Uterus (tissue), 4 donors: ENCODE measurements around the gene MTCL1. TPM values are rescaled to one million over a fixed set of nuclear protein-coding genes. Genes with fewer than 3 reads are reported as not detected.

ENCODE experiments used
- DNase-seq, 2 donors: peaks; one replicate each; pipeline ENCODE4 v3.0.0-alpha.2; 2019 to 2020
- H3K27ac ChIP-seq, 2 donors: fragments of 200-600 bp; sonication (generic); 1 replicate in 1 of 2; 2 replicates in 1 of 2; pipeline ENCODE4 v1.5.1; 2016 to 2018
- H3K27me3 ChIP-seq, 2 donors: fragments of 200-600 bp; sonication (generic); one replicate each; pipeline ENCODE4 v1.5.1; 2018 to 2019; ENCODE audit warnings: control low read depth in 1 of 2
- H3K36me3 ChIP-seq, 2 donors: fragments of 200-600 bp; sonication (generic); one replicate each; pipeline ENCODE4 v1.5.1; 2019; ENCODE audit warnings: control low read depth in 1 of 2
- H3K4me1 ChIP-seq, 2 donors: fragments of 200-600 bp; sonication (generic); one replicate each; pipeline ENCODE4 v1.5.1; 2018 to 2019; ENCODE audit warnings: control low read depth in 1 of 2
- H3K4me3 ChIP-seq, 2 donors: fragments of 200-600 bp; sonication (generic); 1 replicate in 1 of 2; 2 replicates in 1 of 2; pipeline ENCODE4 v1.5.1; 2018 to 2019; ENCODE audit warnings: mild to moderate bottlenecking in 1 of 2
- H3K9me3 ChIP-seq, 2 donors: fragments of 200-600 bp; sonication (generic); one replicate each; pipeline ENCODE4 v1.5.1; 2019; ENCODE audit warnings: control low read depth in 1 of 2
- POLR2A ChIP-seq, 2 donors: fragments of 450-650 bp; IDR thresholded peaks; one replicate each; pipeline ENCODE4 v1.6.1; 2016; ENCODE audit warnings: antibody characterized with exemption in 2 of 2, mild to moderate bottlenecking in 1 of 2, moderate library complexity in 1 of 2
- intact Hi-C: fragments of 100-400 bp; cut with DNase I; formaldehyde crosslinking; loops from one replicate; pipeline ENCODE4 v1.15.1; 2023; ENCODE audit warnings: low total_unique reads
- total RNA-seq, 4 donors: library from RNA; depleted of rRNA in 3 of 4; stranded (reverse); fragments of >200 nt in 3 of 4; gene quantifications; one replicate each; pipeline versions ENCODE4 v1.1.0 to v1.2.4, GENCODE V29; 2014 to 2023
- TF ChIP-seq, protein P1 (sequence below), 4 experiments: fragments of 200-600 bp in 2 of 4; fragments of 450-650 bp in 2 of 4; sonication (generic) in 2 of 4; IDR thresholded peaks; one replicate each; pipeline ENCODE4 v1.5.1; 2016 to 2019; ENCODE audit warnings: antibody characterized with exemption in 4 of 4, mild to moderate bottlenecking in 2 of 4, moderate library complexity in 1 of 4
- donor health status: DM: yes; HTN: yes; CAD: no.

Gene MTCL1
- total RNA-seq, 4 donors from 2014 or later = 8.8 to 25.9 (median 11.0) TPM; not detected in 1

DNA sequence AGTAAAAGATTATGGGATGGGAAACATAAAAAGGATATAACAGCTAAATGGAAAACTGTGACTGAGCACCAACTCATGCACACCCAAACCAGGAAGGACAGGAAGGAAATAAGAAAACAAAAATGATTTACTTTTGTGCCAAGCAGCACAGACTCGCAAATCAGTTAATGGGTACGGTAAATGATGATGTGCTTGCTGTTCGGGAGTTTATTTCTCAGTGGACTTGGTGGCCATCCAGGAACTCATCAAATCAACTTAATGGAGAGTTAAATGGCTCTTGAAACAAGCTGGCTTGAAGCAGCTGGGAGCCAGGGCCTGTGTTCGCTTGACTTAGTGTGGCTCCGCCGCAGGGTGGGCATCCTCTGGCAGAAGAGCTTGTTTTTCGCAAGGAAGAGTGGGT, 36.2 kb downstream of the MTCL1 start:
- DNase-seq = no peak
- no peaks in the 10 kb centered on the region for H3K4me1 ChIP-seq
- H3K27me3 ChIP-seq = no peaks in the 10 kb centered on the region
- H3K4me3 ChIP-seq = no peak overlapping the region
- intact Hi-C loops = no loop called here
- no peak overlapping the region for H3K27ac ChIP-seq
- H3K9me3 ChIP-seq = no peaks in the 10 kb centered on the region
- TF ChIP-seq, protein P1, sequence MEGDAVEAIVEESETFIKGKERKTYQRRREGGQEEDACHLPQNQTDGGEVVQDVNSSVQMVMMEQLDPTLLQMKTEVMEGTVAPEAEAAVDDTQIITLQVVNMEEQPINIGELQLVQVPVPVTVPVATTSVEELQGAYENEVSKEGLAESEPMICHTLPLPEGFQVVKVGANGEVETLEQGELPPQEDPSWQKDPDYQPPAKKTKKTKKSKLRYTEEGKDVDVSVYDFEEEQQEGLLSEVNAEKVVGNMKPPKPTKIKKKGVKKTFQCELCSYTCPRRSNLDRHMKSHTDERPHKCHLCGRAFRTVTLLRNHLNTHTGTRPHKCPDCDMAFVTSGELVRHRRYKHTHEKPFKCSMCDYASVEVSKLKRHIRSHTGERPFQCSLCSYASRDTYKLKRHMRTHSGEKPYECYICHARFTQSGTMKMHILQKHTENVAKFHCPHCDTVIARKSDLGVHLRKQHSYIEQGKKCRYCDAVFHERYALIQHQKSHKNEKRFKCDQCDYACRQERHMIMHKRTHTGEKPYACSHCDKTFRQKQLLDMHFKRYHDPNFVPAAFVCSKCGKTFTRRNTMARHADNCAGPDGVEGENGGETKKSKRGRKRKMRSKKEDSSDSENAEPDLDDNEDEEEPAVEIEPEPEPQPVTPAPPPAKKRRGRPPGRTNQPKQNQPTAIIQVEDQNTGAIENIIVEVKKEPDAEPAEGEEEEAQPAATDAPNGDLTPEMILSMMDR (IDR thresholded peaks at IDR 0.05) = no peak
- no peak for TF ChIP-seq POLR2A (IDR thresholded peaks at IDR 0.05)
- H3K36me3 ChIP-seq = no peaks in the 10 kb centered on the region

DNA sequence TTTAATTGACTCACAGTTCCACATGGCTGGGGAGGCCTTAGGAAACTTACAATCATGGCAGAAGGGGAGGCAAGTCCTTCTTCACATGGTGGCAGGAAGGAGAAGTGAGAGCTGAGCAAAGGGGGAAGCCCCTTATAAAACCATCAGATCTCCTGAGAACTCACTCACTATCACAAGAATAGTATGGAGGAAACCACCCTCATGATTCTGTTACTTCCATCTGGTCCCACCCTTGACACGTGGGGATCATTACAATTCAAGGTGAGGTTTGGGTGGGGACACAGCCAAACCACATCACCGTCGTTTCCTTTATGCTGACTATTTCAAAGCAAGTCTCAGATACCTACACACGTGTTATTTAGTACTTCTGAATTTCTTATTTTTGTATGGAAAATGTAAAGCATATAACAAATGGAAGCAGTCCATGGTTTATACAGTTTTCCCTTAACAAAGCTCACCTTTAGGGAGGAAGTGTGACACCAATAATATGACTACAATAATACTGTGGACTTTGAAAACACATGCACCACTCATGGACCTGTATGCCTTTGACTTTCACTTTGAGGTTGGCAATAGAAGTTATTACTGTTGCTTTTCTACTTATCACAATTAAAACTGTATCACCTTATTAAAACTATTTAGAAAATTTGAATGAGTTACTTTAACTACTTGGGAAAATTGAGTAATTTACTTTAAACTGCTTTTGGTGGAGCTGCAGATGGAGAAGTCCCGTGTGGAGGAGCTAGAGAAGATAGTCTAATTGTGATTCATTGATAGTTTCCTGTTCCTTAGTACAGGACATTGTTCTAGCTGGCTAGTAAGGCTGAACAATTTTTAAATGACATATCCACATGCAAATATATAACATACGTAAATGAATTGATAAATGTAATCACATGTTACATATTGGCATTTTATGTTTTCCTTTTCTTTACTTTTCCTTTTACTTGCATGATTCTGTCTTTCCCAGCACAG, 37.3 kb downstream of the MTCL1 start:
- intact Hi-C loops = no loop called here
- no peak overlapping the region for H3K27ac ChIP-seq

DNA sequence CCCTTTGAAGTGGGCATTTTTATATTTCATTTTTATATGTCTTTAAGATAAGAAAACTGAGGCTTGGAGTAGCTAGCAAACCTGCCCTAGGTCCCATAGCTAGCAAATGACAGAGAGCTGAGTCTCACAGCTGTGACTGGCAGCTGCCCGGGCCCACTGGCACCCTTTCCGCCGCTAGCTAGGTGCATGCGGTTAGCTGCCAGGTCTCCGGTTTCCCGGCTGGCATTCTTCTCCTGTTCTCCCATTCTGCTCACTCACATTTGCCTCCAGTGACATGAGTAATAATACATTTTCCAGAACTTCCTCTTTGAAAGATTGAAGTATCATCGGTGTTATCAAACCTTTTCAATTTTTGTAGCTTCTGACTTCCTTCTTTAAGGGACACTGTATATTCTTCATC, 38.7 kb downstream of the MTCL1 start:
- intact Hi-C loops = no loop called here
- no peaks in the 10 kb centered on the region for H3K9me3 ChIP-seq
- DNase-seq = no peak
- H3K4me1 ChIP-seq = no peaks in the 10 kb centered on the region
- no peak overlapping the region for H3K4me3 ChIP-seq
- TF ChIP-seq, protein P1 (IDR thresholded peaks at IDR 0.05) = no peak
- TF ChIP-seq POLR2A (IDR thresholded peaks at IDR 0.05) = no peak
- no peak overlapping the region for H3K27ac ChIP-seq
- H3K27me3 ChIP-seq = no peaks in the 10 kb centered on the region
- H3K36me3 ChIP-seq = no peaks in the 10 kb centered on the region

More for the DNA sequence above, 37.3 kb downstream of the MTCL1 start:
- H3K36me3 ChIP-seq = no peaks in the 10 kb centered on the region
- H3K9me3 ChIP-seq = no peaks in the 10 kb centered on the region
- TF ChIP-seq, protein P1 (IDR thresholded peaks at IDR 0.05) = no peak
- TF ChIP-seq POLR2A (IDR thresholded peaks at IDR 0.05) = no peak
- H3K4me1 ChIP-seq = no peaks in the 10 kb centered on the region
- H3K27me3 ChIP-seq = no peaks in the 10 kb centered on the region
- no peak for DNase-seq
- H3K4me3 ChIP-seq = no peak overlapping the region

DNA sequence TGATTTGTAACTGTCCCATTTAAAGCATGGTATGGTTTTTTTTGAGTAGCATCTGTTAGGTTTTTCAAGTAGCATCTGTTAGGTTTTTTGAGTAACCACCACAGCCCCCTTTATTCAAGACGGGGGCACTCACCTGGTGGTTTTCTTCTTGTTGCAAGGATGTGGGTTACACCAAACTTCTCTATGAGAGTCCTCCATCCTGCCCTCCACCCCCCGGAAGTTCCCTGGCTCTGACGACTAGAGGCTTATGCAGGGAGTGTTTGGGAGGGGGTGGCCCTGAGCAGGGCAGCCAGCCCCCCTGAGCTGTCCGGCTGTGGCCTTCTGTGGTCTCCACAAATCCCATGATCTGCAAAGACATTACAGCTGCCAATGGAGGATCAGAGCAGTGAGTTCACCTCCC, 39.3 kb downstream of the MTCL1 start:
- Histone ChIP-seq H3K36me3 (no peaks in the 10 kb centered on the region), H3K4me3 (no peak overlapping the region), H3K27ac (no peak overlapping the region), H3K27me3 (no peaks in the 10 kb centered on the region), H3K9me3 (no peaks in the 10 kb centered on the region), H3K4me1 (no peaks in the 10 kb centered on the region)
- DNase-seq = no peak
- TF ChIP-seq, protein P1 (IDR thresholded peaks at IDR 0.05) = no peak
- TF ChIP-seq POLR2A (IDR thresholded peaks at IDR 0.05) = no peak
- intact Hi-C loops = no loop called here

DNA sequence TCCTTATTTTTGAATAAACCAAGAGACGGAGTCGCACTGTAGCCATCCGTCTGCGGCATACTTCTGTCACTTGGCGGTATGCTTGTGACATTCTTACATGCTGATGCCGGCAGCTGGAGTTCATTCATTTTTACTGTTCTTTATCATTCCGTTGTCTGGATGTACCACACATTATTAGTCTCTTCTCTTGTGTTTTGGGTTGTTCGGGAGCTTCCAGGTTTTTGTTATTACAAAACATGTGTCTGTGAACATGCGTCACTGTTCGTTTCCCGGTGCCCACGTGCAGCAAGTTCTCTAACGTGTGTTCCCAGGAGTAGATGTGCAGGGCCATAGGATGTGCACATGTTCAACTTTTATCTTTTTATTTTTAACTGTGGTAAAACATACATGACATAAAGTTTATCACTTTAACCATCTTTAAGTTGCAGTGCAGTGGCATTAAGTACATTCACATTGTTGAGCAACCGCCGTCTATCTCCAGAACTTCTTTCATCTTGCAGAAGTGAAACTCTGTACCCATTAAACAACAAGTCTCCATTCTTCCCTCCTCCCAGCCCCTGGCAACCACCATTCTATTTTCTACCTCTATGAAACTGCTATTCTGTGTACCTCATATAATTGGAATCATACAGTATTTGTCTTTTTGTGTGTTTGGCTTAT, 40.1 kb downstream of the MTCL1 start:
- DNase-seq = no peak
- H3K36me3 ChIP-seq = no peaks in the 10 kb centered on the region
- no peaks in the 10 kb centered on the region for H3K27me3 ChIP-seq
- H3K4me1 ChIP-seq = no peaks in the 10 kb centered on the region
- no peak overlapping the region for H3K27ac ChIP-seq
- H3K9me3 ChIP-seq = no peaks in the 10 kb centered on the region
- H3K4me3 ChIP-seq = no peak overlapping the region
- TF ChIP-seq, protein P1 (IDR thresholded peaks at IDR 0.05) = no peak
- no peak for TF ChIP-seq POLR2A (IDR thresholded peaks at IDR 0.05)
- intact Hi-C loops = no loop called here
